ENCODE measurements around the gene TNNI3.
"Not testable (repeated sequence)": the region's sequence is repeated elsewhere in the genome, so short reads cannot be mapped to it uniquely, and the experiment has no call there.

The TNNI3 gene

GRCh38 chr19:55173186-55173713, 15.7 kb upstream of the TNNI3 start:
- no peak for DNase-seq (ENCODE audit: low spot score)

DNA sequence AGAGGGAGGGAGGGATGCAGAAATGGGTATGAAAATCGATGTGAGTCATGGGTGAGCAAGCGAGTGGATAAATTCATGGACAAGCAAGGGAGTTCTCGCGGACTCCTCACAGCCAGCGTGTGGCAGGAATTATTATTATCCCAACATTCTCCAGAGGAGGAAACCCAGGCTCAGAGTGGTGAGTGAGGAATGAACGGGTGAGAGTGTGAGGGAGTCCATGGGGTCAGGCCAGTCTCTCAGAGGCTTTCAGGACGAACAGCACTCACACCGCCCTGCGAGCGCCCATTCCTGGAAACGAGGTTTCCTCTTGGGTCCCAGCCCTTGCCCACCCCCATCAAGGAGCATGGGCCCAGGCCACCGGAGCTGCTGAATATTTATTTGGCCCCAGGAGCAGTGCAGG, 15.2 kb upstream of the TNNI3 start:
- no peak for DNase-seq (ENCODE audit: low spot score)

GRCh38 chr19:55172318-55172717, 14.8 kb upstream of the TNNI3 start:
- not testable (repeated sequence) for DNase-seq (ENCODE audit: low spot score)

- DNase-seq (ENCODE audit: low spot score): no peak
Measured at GRCh38 chr19:55171440-55171839, 13.9 kb upstream of the TNNI3 start.

DNA sequence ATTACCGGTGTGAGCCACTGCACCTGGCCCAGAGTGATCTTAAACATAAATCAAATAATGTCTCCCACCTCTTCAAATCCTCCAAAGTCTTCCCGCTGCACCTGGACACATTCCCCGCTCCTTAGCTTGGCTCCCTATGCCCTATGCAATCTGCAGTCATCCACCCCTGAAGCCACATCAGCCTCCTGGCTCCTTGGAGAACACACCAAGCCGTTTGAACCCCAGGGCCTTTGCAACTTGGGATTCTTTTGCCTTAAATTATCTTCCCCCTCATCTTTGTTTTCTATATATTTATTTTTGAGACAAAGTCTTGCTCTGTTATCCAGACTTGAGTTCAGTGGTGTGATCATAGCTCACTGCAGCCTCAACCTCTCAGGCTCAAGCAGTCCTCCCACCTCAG, 11.6 kb upstream of the TNNI3 start:
- no peak for DNase-seq (ENCODE audit: low spot score)

GRCh38 chr19:55166530-55167268, 9.2 kb upstream of the TNNI3 start, which contains the start of gene DNAAF3:
Gene DNAAF3 (minus strand): TSS chr19:55166613. CDS start chr19:55166413, 200 bp downstream.
- DNase-seq (ENCODE audit: low spot score): peak; percentile 92

DNA sequence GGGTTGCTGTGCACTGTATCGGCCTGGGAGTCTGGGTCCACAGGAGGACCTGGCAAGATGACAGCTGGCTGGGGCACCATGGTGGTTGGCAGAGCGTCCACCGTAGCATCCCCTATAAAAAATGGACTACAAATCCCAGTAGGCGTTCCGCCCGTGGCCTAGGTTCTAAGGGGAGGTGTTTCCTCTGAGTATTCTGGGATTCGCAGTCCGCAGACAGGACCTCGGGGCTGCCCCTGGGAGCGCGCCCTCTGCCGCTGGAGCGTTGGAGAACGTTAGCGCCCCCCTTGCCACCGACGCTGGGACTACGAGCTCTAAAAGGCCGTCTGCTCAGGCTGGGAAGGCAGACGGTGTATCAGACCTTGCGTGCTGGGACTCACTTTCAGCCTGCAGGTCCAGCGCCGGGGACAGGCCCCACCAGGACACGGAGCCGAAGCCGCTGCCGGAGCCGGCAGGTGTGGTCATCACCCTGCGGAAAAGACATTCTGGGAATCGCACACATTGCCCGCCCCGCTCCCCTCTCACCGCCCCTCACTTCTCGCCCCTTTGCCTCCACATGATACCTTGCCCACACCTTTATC, 8.5 kb upstream of the TNNI3 start:
- DNase-seq (ENCODE audit: low spot score): peak; percentile 45

DNA sequence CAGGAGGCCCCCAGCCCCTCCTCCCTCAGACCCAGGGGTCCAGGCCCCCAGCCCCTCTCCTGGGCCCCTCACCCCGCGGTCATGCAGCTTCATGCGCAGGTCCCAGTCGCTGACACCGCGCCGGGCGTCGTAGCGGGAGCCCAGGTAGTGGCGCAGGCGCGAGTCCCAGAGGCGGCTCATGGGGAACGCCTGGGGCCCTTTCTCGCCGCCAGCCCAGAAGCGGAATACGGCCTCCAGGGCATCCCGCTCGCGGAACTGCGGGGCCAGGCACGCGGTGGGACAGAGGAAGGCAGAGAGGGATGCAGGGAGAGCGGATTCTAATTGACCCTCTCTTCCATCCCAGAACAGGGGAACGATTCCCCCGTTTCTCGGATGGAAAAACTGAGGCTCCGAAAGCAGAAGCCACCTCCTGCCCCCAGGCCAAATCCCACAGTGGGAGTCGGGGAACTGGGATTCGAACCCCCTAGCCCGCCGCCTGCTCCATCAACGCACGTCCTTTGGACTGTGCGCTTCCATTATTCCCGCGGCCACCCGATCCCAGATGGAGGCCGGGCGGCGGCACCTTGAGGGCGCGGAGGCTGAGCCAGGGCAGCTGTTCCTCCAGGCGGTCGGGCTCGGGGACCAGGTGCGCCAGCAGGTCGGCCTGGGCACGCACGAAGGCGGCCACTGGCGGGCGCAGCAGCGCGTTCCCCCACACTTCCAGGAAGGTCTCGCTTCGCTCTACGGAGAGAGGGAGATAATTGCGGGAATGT, 4.2 kb upstream of the TNNI3 start:
- no peak for DNase-seq (ENCODE audit: low spot score)

- DNase-seq (ENCODE audit: low spot score): no peak
Measured at GRCh38 chr19:55160986-55161365, 3.4 kb upstream of the TNNI3 start.

DNA sequence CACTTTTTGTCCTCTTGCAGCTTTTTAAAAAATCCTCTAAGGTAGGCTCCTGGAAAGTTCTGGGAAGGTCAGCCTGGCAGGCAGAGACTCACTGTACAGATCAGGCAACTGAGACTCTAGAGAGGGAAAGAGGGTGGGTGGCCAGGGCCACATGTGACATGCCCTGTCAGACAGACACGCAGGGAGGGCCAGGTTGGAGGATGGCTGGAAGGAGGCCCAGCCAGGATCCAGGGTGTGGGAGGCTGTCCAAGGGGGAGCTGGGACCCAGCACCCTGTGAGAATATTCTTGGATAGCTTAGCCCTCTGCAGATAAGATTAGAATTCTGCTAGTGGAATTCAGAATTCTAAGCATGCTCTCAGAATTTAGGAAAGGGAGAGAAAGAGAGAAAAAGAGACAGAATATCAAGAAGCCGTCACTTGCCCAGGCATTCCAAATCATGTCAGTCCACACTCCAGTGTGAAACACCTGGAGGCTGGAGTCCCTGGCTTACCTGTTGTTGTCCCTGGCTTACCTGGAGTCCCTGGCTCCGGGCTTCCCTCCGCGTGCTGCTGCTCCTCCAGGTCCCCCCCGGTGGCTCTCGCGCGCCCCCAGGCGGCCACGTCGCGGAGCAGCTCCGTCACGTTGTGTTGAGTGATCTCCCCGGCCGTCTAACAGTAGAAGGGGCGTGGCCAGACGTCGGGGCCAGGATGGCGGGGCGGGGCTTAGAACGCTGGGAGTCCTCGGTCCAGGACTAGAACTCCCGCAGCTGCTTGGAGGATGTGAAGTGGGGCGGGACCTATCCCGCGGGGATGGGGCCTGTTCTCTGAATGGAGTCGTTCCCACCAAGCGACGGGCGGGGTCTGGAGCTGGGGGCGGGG, 2.8 kb upstream of the TNNI3 start:
- peak; percentile 94 for DNase-seq (ENCODE audit: low spot score)

DNA sequence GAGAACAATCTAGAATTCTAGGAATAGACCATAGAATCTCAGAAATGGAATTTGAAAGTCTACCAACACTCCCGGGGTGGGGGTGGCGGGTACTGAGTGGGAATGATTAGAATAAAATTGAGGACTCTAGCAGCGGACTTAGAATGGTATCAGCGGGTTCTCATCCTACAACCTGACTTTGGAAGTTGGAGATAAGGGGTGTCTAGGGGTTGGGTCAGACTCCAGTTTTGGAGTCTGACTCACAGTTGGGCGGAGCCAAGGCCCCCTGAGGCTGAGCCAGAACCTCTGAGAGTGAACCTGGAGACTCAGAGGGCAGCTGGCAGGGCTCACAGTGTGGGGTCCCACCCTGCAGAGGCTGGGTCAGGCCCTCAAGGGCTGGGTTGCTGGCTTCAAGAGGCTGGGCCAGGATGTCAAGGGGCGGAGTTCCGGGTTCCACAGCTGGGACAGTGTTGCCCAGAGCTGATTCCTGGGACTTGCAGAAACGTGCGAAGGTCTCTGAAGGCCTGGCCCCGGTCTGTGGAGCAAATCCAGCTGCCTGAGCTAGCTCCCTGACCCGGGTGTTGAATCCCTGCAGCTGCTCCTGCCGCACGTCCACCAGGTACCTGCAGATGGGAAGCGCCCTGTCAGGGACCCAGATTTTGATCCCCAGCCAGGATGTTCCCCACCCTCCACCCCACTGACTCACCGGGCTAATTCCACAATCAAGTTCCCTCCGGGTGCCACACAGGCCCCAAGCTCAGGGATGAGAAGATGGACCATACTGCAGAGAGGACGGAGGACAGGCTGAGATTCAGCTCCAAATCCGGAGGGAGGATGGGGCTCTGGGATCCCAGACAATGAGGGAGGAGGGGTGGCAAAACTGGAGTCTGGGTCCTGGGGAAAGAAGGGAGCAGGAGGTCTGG, 1.6 kb upstream of the TNNI3 start:
- DNase-seq (ENCODE audit: low spot score): peak; percentile 85

- no peak for DNase-seq (ENCODE audit: low spot score)
Measured at GRCh38 chr19:55158423-55158822, 891 bp upstream of the TNNI3 start.

DNA sequence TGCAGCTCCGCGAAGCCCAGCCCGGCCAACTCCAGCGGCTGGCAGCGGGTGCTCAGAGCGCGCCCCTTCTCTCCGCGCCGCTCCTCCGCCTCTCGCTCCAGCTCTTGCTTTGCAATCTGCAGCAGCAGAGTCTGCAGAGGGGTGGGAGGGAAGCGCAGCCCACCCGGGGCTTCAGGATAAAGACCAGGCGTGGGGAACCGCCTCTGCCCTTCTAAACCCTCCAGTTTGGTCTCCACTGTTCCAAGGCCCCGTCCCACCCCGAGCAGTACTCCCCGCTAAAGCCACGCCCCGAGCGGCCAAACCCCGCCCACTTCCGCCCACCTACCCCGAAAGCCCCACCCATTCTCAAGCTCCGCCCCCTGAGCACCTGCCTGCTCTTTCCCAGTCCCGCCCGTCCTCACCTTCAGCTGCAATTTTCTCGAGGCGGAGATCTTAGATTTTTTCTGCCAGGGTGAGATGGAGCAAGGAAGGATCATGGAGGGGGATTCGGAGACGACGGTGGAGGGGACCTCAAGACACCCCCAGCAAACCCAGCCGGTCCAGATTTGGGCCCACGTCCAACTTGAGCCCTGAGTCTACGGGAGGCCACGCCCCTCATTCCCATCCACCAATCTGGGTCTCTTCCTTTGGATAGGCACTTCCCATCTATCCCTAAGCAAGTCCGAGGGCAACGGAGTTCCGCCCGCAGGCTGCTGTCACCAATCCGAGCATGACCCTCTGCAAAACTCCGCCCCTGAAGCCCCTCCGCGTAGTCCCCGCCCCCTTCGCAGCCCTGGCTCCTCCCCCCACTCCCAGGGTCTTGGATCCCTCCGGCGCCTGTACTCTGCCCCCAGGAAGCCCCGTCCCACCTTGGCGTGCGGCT, 1.1 kb downstream of the TNNI3 start:
- DNase-seq (ENCODE audit: low spot score): peak; percentile 40

DNA sequence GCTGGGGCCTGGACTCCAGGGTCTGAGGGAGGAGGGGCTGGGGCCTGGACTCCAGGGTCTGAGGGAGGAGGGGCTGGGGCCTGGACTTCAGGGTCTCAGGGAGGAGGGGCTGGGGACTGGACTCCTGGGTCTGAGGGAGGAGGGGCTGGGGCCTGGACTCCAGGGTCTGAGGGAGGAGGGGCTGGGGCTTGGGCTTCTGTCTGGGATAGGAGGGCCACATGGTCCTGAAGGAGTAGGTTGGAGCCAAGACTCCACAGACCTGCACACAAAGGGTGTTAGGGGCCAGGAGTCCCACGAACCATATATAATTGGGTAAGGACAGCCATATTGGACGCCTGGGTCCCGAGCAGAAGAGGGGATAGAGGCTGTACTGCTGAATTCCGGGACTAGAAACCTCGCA, 1.7 kb downstream of the TNNI3 start:
- not testable (repeated sequence) for DNase-seq (ENCODE audit: low spot score)

- no peak for DNase-seq (ENCODE audit: low spot score)
Measured at GRCh38 chr19:55153652-55154264, 3.8 kb downstream of the TNNI3 start.

GRCh38 chr19:55152017-55152416, 5.5 kb downstream of the TNNI3 start:
- no peak for DNase-seq (ENCODE audit: low spot score)

DNA sequence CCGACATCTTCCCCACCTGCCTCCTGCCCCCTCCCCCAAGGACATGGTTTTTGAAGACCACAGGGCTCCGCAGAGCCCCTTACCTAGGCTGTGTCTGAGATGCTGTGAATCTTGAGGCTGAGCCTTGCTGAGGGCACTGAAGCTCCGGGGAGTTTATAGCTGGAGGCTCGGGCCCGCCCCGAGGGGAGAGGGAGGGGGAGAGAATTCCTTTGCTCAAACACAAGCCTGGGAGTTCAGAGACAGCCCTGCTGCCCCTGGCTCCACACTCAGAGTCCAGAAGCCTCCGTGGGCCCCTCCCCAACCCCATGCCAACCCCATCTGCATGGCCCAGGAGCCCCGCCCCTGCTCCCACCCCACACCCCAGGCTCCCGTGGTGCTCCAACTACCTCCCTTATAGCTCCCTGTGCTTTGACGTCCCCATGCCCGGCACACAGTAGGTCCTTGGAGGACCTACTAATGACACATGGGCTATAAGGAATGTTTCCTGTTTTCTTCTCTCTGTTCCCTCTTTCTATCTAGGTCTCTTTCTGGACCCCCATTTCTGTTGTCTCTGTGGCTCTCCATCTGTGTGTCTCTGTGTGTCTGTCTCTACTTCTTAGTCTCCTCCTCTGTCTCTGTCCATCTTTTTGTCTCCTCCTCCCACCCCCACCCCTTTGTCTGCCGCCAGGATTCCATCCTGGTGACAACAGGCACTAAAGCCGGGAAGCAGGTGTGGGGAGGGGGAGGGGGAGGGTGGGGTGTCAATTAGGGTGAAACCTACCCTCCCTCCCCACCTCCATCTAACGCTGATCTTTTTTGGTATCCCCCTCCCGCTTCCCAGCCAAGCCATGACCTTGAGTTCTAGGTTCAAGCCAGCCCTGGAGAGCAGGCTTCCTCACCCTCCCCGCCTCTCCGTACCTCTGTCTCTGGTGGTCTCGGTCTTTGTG, 8.2 kb downstream of the TNNI3 start, which contains the start of gene TNNT1:
Gene TNNT1 (minus strand): TSS at position 129 of the 926 bp plus-strand sequence. CDS start 2,049 bp downstream, outside the sequence.
- DNase-seq (ENCODE audit: low spot score): no peak
